Keratinocyte (primary cell): ENCODE results near the gene AKT1S1. TPM values are rescaled to one million over a fixed set of nuclear protein-coding genes. Genes with fewer than 3 reads are reported as not detected.

Experiments used
- DNase-seq: peaks from one replicate; pipeline ENCODE4 v3.0.0-alpha.2; 2011; ENCODE audit warnings: low read depth, missing footprints, low spot score
- FAIRE-seq: peaks from 2 replicates; lab custom pipeline; 2011; peaks lifted over from hg19 to GRCh38; lab: Jason Lieb, UNC
- H2AFZ ChIP-seq: 2 replicates; pipeline ENCODE4 v1.6.0; 2012; ENCODE audit warnings: low read length, control low read depth, inconsistent platforms; ENCODE audit not compliant: control insufficient read depth
- H3K27ac ChIP-seq: 2 replicates; pipeline ENCODE4 v1.5.1; 2011; ENCODE audit warnings: low read length; ENCODE audit not compliant: control insufficient read depth, insufficient read depth
- H3K27me3 ChIP-seq: 3 replicates; pipeline ENCODE4 v1.6.0; 2011; ENCODE audit warnings: low read length; ENCODE audit not compliant: control insufficient read depth, insufficient read depth; ENCODE audit errors: extremely low read depth
- H3K36me3 ChIP-seq, 2 experiments: 2 replicates in 1 of 2; 3 replicates in 1 of 2; pipeline ENCODE4 v1.5.1; 2011; ENCODE audit warnings: low read length in 2 of 2, mild to moderate bottlenecking in 1 of 2; ENCODE audit not compliant: control insufficient read depth in 2 of 2, insufficient read depth in 2 of 2; ENCODE audit errors: extremely low read depth in 1 of 2
- H3K4me1 ChIP-seq: 3 replicates; pipeline ENCODE4 v1.5.1; 2011; ENCODE audit warnings: low read length; ENCODE audit not compliant: control insufficient read depth, insufficient read depth; ENCODE audit errors: extremely low read depth
- H3K4me2 ChIP-seq: 3 replicates; pipeline ENCODE4 v1.6.0; 2011; ENCODE audit warnings: low read depth, low read length; ENCODE audit not compliant: control insufficient read depth, insufficient read depth; ENCODE audit errors: extremely low read depth
- H3K4me3 ChIP-seq, 3 experiments: fragments of 200-600 bp in 1 of 3; sonication (generic) in 1 of 3; 2 replicates in 2 of 3; 3 replicates in 1 of 3; pipeline ENCODE4 v1.5.1; 2011 to 2016; ENCODE audit warnings: low read length in 3 of 3, mild to moderate bottlenecking in 3 of 3, control low read depth in 2 of 3, inconsistent platforms in 1 of 3, low read depth in 1 of 3, mixed read lengths in 1 of 3, mixed run types in 1 of 3, moderate library complexity in 1 of 3; ENCODE audit not compliant: control insufficient read depth in 2 of 3, insufficient read depth in 2 of 3; ENCODE audit errors: extremely low read depth in 1 of 3
- H3K79me2 ChIP-seq: 2 replicates; pipeline ENCODE4 v1.6.0; 2012; ENCODE audit warnings: low read length; ENCODE audit not compliant: control insufficient read depth, insufficient read depth
- H3K9ac ChIP-seq: 3 replicates; pipeline ENCODE4 v1.6.0; 2011; ENCODE audit warnings: low read length; ENCODE audit not compliant: control insufficient read depth, insufficient read depth; ENCODE audit errors: extremely low read depth
- H3K9me1 ChIP-seq: 3 replicates; pipeline ENCODE4 v1.6.0; 2011; ENCODE audit warnings: low read length; ENCODE audit not compliant: control insufficient read depth, insufficient read depth; ENCODE audit errors: extremely low read depth
- H3K9me3 ChIP-seq: 2 replicates; pipeline ENCODE4 v1.5.1; 2012; ENCODE audit warnings: low read depth, low read length; ENCODE audit not compliant: control insufficient read depth
- H4K20me1 ChIP-seq: 3 replicates; pipeline ENCODE4 v1.6.0; 2011; ENCODE audit warnings: low read length; ENCODE audit not compliant: control insufficient read depth, insufficient read depth; ENCODE audit errors: extremely low read depth
- CTCF ChIP-seq, 3 experiments: IDR thresholded peaks in 1 of 3; conservative IDR thresholded peaks in 1 of 3; optimal IDR thresholded peaks in 1 of 3; 2 replicates in 2 of 3; 3 replicates in 1 of 3; pipeline versions ENCODE3 to v1.5.1; 2011; ENCODE audit warnings: low read length in 3 of 3, mild to moderate bottlenecking in 3 of 3, moderate library complexity in 2 of 3, control low read depth in 1 of 3, inconsistent platforms in 1 of 3; ENCODE audit not compliant: insufficient read depth in 2 of 3; ENCODE audit errors: extremely low read depth in 1 of 3
- EZH2 ChIP-seq: IDR thresholded peaks from one replicate; pipeline ENCODE4 v1.6.1; 2012; ENCODE audit warnings: inconsistent platforms, mild to moderate bottlenecking, low read length, moderate library complexity
- dilution Hi-C: fragments of 300-500 bp; cut with MboI; formaldehyde crosslinking; loops from one replicate; pipeline ENCODE4 v1.7.0; 2020; ENCODE audit warnings: low sequenced_read_pairs; ENCODE audit not compliant: extremely low pct_ligation_motif_present
- polyA plus RNA-seq, 5 experiments: library from polyadenylated mRNA; depleted of rRNA in 3 of 5; stranded (reverse) in 3 of 5; stranded (forward) in 1 of 5; unstranded in 1 of 5; fragments of >200 nt; gene quantifications; 1 replicate in 1 of 5; 2 replicates in 3 of 5; 3 replicates in 1 of 5; pipeline versions ENCODE4 v1.2.1 to v1.2.3, GENCODE V29; 2011 to 2012; ENCODE audit warnings: missing spikeins in 2 of 5, low read depth in 1 of 5, low replicate concordance in 1 of 5

The AKT1S1 gene
- polyA plus RNA-seq, 1 donor (not counting 4 experiments of a cell fraction or from before 2014, with no cell fraction given) = 27.2 TPM

DNA sequence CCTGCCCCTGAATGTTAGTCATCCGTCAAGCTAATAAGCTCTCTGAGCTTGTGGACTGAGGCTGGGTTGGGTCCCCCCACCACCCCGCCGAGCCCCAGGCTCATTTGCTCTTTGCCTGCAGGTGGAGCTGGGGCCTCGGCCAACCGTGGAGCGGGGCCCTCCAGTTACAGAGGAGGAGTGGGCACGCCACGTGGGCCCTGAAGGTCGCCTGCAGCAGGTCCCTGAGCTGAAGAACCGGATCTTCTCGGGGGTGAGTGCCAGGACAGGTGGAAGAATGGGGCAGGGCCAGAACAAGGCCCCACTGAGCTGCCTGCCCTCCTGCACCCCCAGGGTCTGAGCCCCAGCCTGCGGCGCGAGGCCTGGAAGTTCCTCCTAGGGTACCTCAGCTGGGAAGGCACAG lies 5.5 kb upstream of the AKT1S1 start:
- Histone ChIP-seq H3K9ac (no peak overlapping the region), H3K27ac (no peak overlapping the region), H3K79me2 (peaks cover 9% of the 10 kb centered on the region), H3K9me3 (peaks cover 4% of the 10 kb centered on the region), H3K36me3 (peaks cover 31 to 34% of the 10 kb centered on the region in 2 experiments), H3K4me2 (no peak overlapping the region), H3K9me1 (no peaks in the 10 kb centered on the region), H3K4me3 (no peak overlapping the region), H3K27me3 (no peaks in the 10 kb centered on the region), H4K20me1 (no peaks in the 10 kb centered on the region), H2AFZ (no peak overlapping the region), H3K4me1 (peaks cover 13% of the 10 kb centered on the region)
- dilution Hi-C loops = no loop called here
- FAIRE-seq = no peak
- no peak for TF ChIP-seq CTCF (optimal IDR thresholded peaks at IDR 0.05 in 1 of 3, IDR thresholded peaks at IDR 0.05 in 1 of 3, conservative IDR thresholded peaks at IDR 0.05 in 1 of 3; ENCODE audit: extremely low read depth in 1 of 3, insufficient read depth in 2 of 3, low read length in 3 of 3)
- DNase-seq = no peak

- Histone ChIP-seq H3K9ac (no peak overlapping the region), H3K27me3 (no peaks in the 10 kb centered on the region), H3K36me3 (peaks cover 31 to 34% of the 10 kb centered on the region in 2 experiments), H3K4me1 (peaks cover 13% of the 10 kb centered on the region), H3K4me2 (no peak overlapping the region), H3K9me1 (no peaks in the 10 kb centered on the region), H2AFZ (no peak overlapping the region), H3K79me2 (peaks cover 9% of the 10 kb centered on the region), H3K9me3 (peaks cover 4% of the 10 kb centered on the region), H3K27ac (no peak overlapping the region), H3K4me3 (no peak overlapping the region), H4K20me1 (no peaks in the 10 kb centered on the region)
- no peak for FAIRE-seq
- TF ChIP-seq CTCF (optimal IDR thresholded peaks at IDR 0.05 in 1 of 3, IDR thresholded peaks at IDR 0.05 in 1 of 3, conservative IDR thresholded peaks at IDR 0.05 in 1 of 3; ENCODE audit: extremely low read depth in 1 of 3, insufficient read depth in 2 of 3, low read length in 3 of 3) = no peak
- TF ChIP-seq EZH2 = no peak
- DNase-seq = no peak
- dilution Hi-C loops = no loop called here
Observed at GRCh38 chr19:49881672-49882394, 4.7 kb upstream of the AKT1S1 start.
